Ovary (tissue), 9 donors: ENCODE results near the gene IFIT3. TPM values are rescaled to one million over a fixed set of nuclear protein-coding genes. Genes with fewer than 3 reads are reported as not detected.
"Not testable (repeated sequence)": the region's sequence is repeated elsewhere in the genome, so short reads cannot be mapped to it uniquely, and the experiment has no call there.

Experiments
- DNase-seq, 5 donors: peaks; one replicate each; pipeline ENCODE4 v3.0.0-alpha.2; 2019 to 2020
- H3K27ac ChIP-seq, 2 donors: fragments of 200-600 bp; one replicate each; pipeline versions ENCODE4 v1.5.1 to v1.8.0; 2019 to 2022
- H3K27me3 ChIP-seq: fragments of 200-600 bp; one replicate; pipeline ENCODE4 v1.8.0; 2022
- H3K36me3 ChIP-seq: fragments of 200-600 bp; sonication (generic); one replicate; pipeline ENCODE4 v1.5.1; 2019
- H3K4me1 ChIP-seq: one replicate; pipeline ENCODE4 v1.8.1; 2013; ENCODE audit warnings: mild to moderate bottlenecking, moderate library complexity; ENCODE audit not compliant: insufficient read depth
- H3K4me3 ChIP-seq: fragments of 200-600 bp; sonication (generic); one replicate; pipeline ENCODE4 v1.5.1; 2017
- H3K9me3 ChIP-seq, 2 donors: fragments of 200-600 bp in 1 of 2; sonication (generic) in 1 of 2; one replicate each; pipeline versions ENCODE4 v1.5.1 to v1.8.1; 2013 to 2019; ENCODE audit warnings: mild to moderate bottlenecking in 1 of 2, moderate library complexity in 1 of 2
- CTCF ChIP-seq, 3 donors: fragments of 450-650 bp in 2 of 3; fragments of 200-600 bp in 1 of 3; IDR thresholded peaks; one replicate each; pipeline versions ENCODE4 v1.5.1 to v1.8.0; 2016 to 2022; ENCODE audit warnings: antibody characterized with exemption in 3 of 3, mild to moderate bottlenecking in 1 of 3
- EP300 ChIP-seq: sonication (generic); formaldehyde crosslinking; IDR thresholded peaks from one replicate; pipeline ENCODE4 v1.6.1; 2017; ENCODE audit warnings: antibody characterized with exemption
- POLR2A ChIP-seq: fragments of 450-650 bp; IDR thresholded peaks from one replicate; pipeline ENCODE4 v1.6.1; 2017; ENCODE audit warnings: antibody characterized with exemption, mild to moderate bottlenecking, moderate library complexity
- WGBS, 3 donors: extraction: QIAGEN DNeasy Blood & Tissue Kit in 1 of 3; methylation state at CpG; one replicate each; pipeline versions ENCODE4 v1.1.5 to v1.1.7; 2013 to 2017; 5-methylcytosine and 5-hydroxymethylcytosine counted together
- intact Hi-C, 4 donors: fragments of 100-400 bp; cut with DNase I; formaldehyde crosslinking; loops; one replicate each; pipeline versions ENCODE4 v1.11.0 to v1.15.1; 2022 to 2023
- polyA plus RNA-seq, 2 donors: library from polyadenylated mRNA; stranded (reverse); fragments of 200-250 nt in 1 of 2; fragments of 350-450 nt in 1 of 2; fragmentation: Illumina TruSeq in 1 of 2; extraction: RNeasy Lipid Tissue Mini Kit (QIAGEN cat#74804) in 1 of 2; gene quantifications; one replicate each; pipeline ENCODE4 v1.2.3, GENCODE V29; 2013 to 2014
- total RNA-seq, 7 donors: library from RNA; depleted of rRNA in 2 of 7; stranded (reverse); fragments of >200 nt in 2 of 7; fragmentation: NEBNext Ultra II Directional in 3 of 7; extraction: Animal tissue kit (Norgen Biotek cat#: 25700) in 3 of 7; gene quantifications; one replicate each; pipeline versions ENCODE4 v1.1.0 to v1.2.4, GENCODE V29; 2016 to 2023
- donor health status: DM: no; HTN: no; CAD: no; lungs with moderate emphysema.
- donor health status: DM: no; HTN: no; CAD: no.
- donor health status: Bipolar disorder and iron deficiency.
- donor health status: DM: yes; HTN: yes; CAD: no.
- donor health status: DM: no; HTN: no; CAD: no.
- donor health status: DM: yes; HTN: yes; CAD: no.

IFIT3 gene
- total and polyA plus RNA-seq, 9 donors: 5.7 to 31.5 (median 12.2) TPM

GRCh38 chr10:89280508-89280907 lies 47.3 kb upstream of the IFIT3 start:
- no peak for DNase-seq
- intact Hi-C loops: no loop called here
- Histone ChIP-seq H3K27me3 (no peaks in the 10 kb centered on the region), H3K27ac (no peak overlapping the region), H3K9me3 (no peaks in the 10 kb centered on the region), H3K4me3 (no peak overlapping the region), H3K36me3 (no peaks in the 10 kb centered on the region), H3K4me1 (peaks cover 9% of the 10 kb centered on the region)
- 83 to 90% (median 88%) methylated on average over 3 of the region's 3 CpGs for WGBS, 3 donors
- TF ChIP-seq EP300 (no peak), CTCF (IDR thresholded peaks at IDR 0.05) (no peak), POLR2A (no peak)

- Histone ChIP-seq H3K36me3 (no peaks in the 10 kb centered on the region), H3K4me3 (no peak overlapping the region), H3K27ac (no peak overlapping the region), H3K27me3 (no peaks in the 10 kb centered on the region), H3K4me1 (peaks cover 9% of the 10 kb centered on the region), H3K9me3 (no peaks in the 10 kb centered on the region)
- TF ChIP-seq POLR2A (no peak), CTCF (IDR thresholded peaks at IDR 0.05) (no peak), EP300 (no peak)
- 72 to 78% (median 73%) methylated on average over 4 of the region's 4 CpGs for WGBS, 3 donors
- no peak for DNase-seq
- intact Hi-C loops: no loop called here
These were observed 46.0 kb upstream of the IFIT3 start for GRCh38 chr10:89281606-89282395.

- Histone ChIP-seq H3K4me1 (peaks cover 7% of the 10 kb centered on the region), H3K36me3 (no peaks in the 10 kb centered on the region), H3K9me3 (no peaks in the 10 kb centered on the region), H3K27ac (peak overlapping the region; percentile 39 to 76), H3K27me3 (no peaks in the 10 kb centered on the region), H3K4me3 (peak overlapping the region; percentile 18)
- 20 to 22% (median 21%) methylated on average over 6 of the region's 6 CpGs for WGBS, 3 donors
- intact Hi-C loops: no loop called here
- TF ChIP-seq CTCF (IDR thresholded peaks at IDR 0.05): peak in 1 of 3 donors; percentile 20
- no peak for TF ChIP-seq EP300
- no peak for TF ChIP-seq POLR2A
- DNase-seq: no peak
These were observed 44.5 kb upstream of the IFIT3 start for GRCh38 chr10:89283025-89283935.

GRCh38 chr10:89283936-89284475 lies 43.8 kb upstream of the IFIT3 start:
- WGBS, 3 donors: 1 to 3% (median 2%) methylated on average over 4 of the region's 4 CpGs
- Histone ChIP-seq H3K36me3 (no peaks in the 10 kb centered on the region), H3K4me3 (peak overlapping the region; percentile 18), H3K27ac (peak overlapping the region; percentile 39 to 76), H3K4me1 (peaks cover 7% of the 10 kb centered on the region), H3K9me3 (no peaks in the 10 kb centered on the region), H3K27me3 (no peaks in the 10 kb centered on the region)
- TF ChIP-seq POLR2A (no peak), EP300 (no peak), CTCF (IDR thresholded peaks at IDR 0.05) (no peak)
- intact Hi-C loops: no loop called here
- DNase-seq: peak; percentile 40 to 71 (median 64)

- H3K4me3 ChIP-seq, H3K9me3 ChIP-seq, intact Hi-C loops, H3K27me3 ChIP-seq, H3K36me3 ChIP-seq, DNase-seq, H3K4me1 ChIP-seq: not testable (repeated sequence)
- WGBS, 3 donors: 89 to 92% (median 91%) methylated on average over 6 of the region's 6 CpGs
- peak overlapping the region; percentile 39 to 76 for H3K27ac ChIP-seq
These were observed 43.1 kb upstream of the IFIT3 start for GRCh38 chr10:89284711-89285110.

- H3K4me3 ChIP-seq, H3K9me3 ChIP-seq, H3K36me3 ChIP-seq, H3K27ac ChIP-seq, DNase-seq, H3K4me1 ChIP-seq, H3K27me3 ChIP-seq, intact Hi-C loops: not testable (repeated sequence)
- WGBS, 3 donors: 83 to 85% (median 83%) methylated on average over 4 of the region's 4 CpGs
These were observed 42.5 kb upstream of the IFIT3 start for GRCh38 chr10:89285303-89285702.
